Hepatocyte (in vitro differentiated cells): ENCODE data around the gene TNFAIP8L2. TPM values are rescaled to one million over a fixed set of nuclear protein-coding genes. Genes with fewer than 3 reads are reported as not detected.
"Not testable (repeated sequence)": the region's sequence is repeated elsewhere in the genome, so short reads cannot be mapped to it uniquely, and the experiment has no call there.

Experiments used
- DNase-seq: peaks from one replicate; pipeline ENCODE4 v3.0.0-alpha.2; 2016; ENCODE audit warnings: low spot score
- H2AFZ ChIP-seq: fragments of 200-600 bp; sonication (generic); 2 replicates; pipeline ENCODE4 v1.6.0; 2016; ENCODE audit warnings: antibody characterized with exemption, mild to moderate bottlenecking
- H3K27ac ChIP-seq: fragments of 200-600 bp; sonication (generic); 2 replicates; pipeline ENCODE4 v1.5.1; 2016; ENCODE audit warnings: mild to moderate bottlenecking
- H3K27me3 ChIP-seq: fragments of 200-600 bp; sonication (generic); 2 replicates; pipeline ENCODE4 v1.6.1; 2016
- H3K36me3 ChIP-seq: fragments of 200-600 bp; sonication (generic); replicated peaks from 2 replicates; pipeline ENCODE4 v1.5.1; 2016; ENCODE audit warnings: low read depth; ENCODE audit not compliant: insufficient read depth
- H3K4me1 ChIP-seq: fragments of 200-600 bp; sonication (generic); 2 replicates; pipeline ENCODE4 v1.5.1; 2016; ENCODE audit warnings: mild to moderate bottlenecking, moderate library complexity; ENCODE audit not compliant: insufficient read depth
- H3K4me2 ChIP-seq: fragments of 200-600 bp; sonication (generic); 2 replicates; pipeline ENCODE4 v1.6.0; 2016
- H3K4me3 ChIP-seq: fragments of 200-600 bp; sonication (generic); 2 replicates; pipeline ENCODE4 v1.5.1; 2016; ENCODE audit warnings: mild to moderate bottlenecking
- H3K79me2 ChIP-seq: fragments of 200-600 bp; sonication (generic); 2 replicates; pipeline ENCODE4 v1.6.0; 2017; ENCODE audit warnings: mild to moderate bottlenecking
- H3K9me2 ChIP-seq: fragments of 200-600 bp; sonication (generic); replicated peaks from 2 replicates; pipeline ENCODE4 v1.6.0; 2017; ENCODE audit warnings: mild to moderate bottlenecking; ENCODE audit not compliant: insufficient read depth
- H3K9me3 ChIP-seq: fragments of 200-600 bp; sonication (generic); 2 replicates; pipeline ENCODE4 v1.5.1; 2016; ENCODE audit warnings: low read depth, mild to moderate bottlenecking
- H4K20me1 ChIP-seq: fragments of 200-600 bp; sonication (generic); 2 replicates; pipeline ENCODE4 v1.6.0; 2016; ENCODE audit warnings: mild to moderate bottlenecking; ENCODE audit not compliant: insufficient read depth, poor library complexity, severe bottlenecking
- EZH2 ChIP-seq: fragments of 200-600 bp; sonication (generic); IDR thresholded peaks from 2 replicates; pipeline ENCODE4 v1.6.1; 2016; ENCODE audit warnings: antibody characterized with exemption, mild to moderate bottlenecking, borderline replicate concordance
- EZH2phosphoT487 ChIP-seq: fragments of 200-600 bp; sonication (generic); IDR thresholded peaks from one replicate; pipeline ENCODE4 v1.6.1; 2018; ENCODE audit warnings: antibody characterized with exemption, mild to moderate bottlenecking, low read depth, moderate library complexity; ENCODE audit not compliant: unreplicated experiment, severe bottlenecking
- WGBS: methylation state at CpG from one replicate; pipeline ENCODE4 v1.1.6; 2016; ENCODE audit warnings: low lambda C conversion rate; ENCODE audit errors: missing lambda C conversion rate; 5-methylcytosine and 5-hydroxymethylcytosine counted together
- polyA plus RNA-seq: library from polyadenylated mRNA; unstranded; fragments of >200 nt; fragmentation: Nextera tagmentation; extraction: Ambion mirVana; gene quantifications from 2 replicates; pipeline ENCODE4 v1.2.1, GENCODE V29; 2016
- total RNA-seq: library from RNA; depleted of rRNA; stranded (reverse); fragments of >200 nt; gene quantifications from 2 replicates; pipeline ENCODE4 v1.2.3, GENCODE V29; 2014
- TF ChIP-seq, protein P1 (sequence below): fragments of 200-600 bp; sonication (generic); IDR thresholded peaks from 2 replicates; pipeline ENCODE4 v1.5.1; 2016; ENCODE audit warnings: antibody characterized with exemption, mild to moderate bottlenecking; ENCODE audit not compliant: poor library complexity

The TNFAIP8L2 gene
- total and polyA plus RNA-seq, 2 experiments from 2014 or later = 0.70 TPM; not detected in 1

DNA sequence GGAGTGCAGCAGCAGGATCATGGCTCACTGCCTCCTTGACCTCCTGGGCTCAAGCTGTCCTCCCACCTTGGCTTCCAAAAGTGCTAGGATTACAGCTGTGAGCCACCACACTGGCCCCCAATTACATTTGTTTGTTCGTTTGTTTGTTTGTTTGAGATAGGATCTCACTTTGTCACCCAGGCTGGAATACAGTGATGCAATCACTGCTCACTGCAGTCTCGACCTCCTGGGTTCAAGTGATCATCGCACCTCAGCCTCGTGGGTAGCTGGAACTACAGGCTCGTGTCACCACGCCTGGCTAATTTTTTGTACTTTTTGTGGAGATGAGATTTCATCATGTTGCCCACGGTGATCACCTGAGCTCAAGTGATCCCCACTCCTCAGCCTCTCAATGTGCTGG, 35.6 kb downstream of the TNFAIP8L2 start:
- Histone ChIP-seq H3K4me1 (peaks cover 11% of the 10 kb centered on the region), H3K79me2 (peaks cover 24% of the 10 kb centered on the region), H3K9me3 (no peaks in the 10 kb centered on the region), H4K20me1 (no peaks in the 10 kb centered on the region), H3K4me2 (no peak overlapping the region), H3K27me3 (no peaks in the 10 kb centered on the region), H3K36me3 (no peaks in the 10 kb centered on the region), H3K9me2 (no peaks in the 10 kb centered on the region), H3K27ac (no peak overlapping the region), H2AFZ (no peak overlapping the region), H3K4me3 (no peak overlapping the region)
- TF ChIP-seq EZH2 (no peak), EZH2phosphoT487 (no peak)
- TF ChIP-seq, protein P1, sequence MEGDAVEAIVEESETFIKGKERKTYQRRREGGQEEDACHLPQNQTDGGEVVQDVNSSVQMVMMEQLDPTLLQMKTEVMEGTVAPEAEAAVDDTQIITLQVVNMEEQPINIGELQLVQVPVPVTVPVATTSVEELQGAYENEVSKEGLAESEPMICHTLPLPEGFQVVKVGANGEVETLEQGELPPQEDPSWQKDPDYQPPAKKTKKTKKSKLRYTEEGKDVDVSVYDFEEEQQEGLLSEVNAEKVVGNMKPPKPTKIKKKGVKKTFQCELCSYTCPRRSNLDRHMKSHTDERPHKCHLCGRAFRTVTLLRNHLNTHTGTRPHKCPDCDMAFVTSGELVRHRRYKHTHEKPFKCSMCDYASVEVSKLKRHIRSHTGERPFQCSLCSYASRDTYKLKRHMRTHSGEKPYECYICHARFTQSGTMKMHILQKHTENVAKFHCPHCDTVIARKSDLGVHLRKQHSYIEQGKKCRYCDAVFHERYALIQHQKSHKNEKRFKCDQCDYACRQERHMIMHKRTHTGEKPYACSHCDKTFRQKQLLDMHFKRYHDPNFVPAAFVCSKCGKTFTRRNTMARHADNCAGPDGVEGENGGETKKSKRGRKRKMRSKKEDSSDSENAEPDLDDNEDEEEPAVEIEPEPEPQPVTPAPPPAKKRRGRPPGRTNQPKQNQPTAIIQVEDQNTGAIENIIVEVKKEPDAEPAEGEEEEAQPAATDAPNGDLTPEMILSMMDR = no peak
- 74% methylated on average over 7 of the region's 7 CpGs for WGBS
- DNase-seq = no peak

DNA sequence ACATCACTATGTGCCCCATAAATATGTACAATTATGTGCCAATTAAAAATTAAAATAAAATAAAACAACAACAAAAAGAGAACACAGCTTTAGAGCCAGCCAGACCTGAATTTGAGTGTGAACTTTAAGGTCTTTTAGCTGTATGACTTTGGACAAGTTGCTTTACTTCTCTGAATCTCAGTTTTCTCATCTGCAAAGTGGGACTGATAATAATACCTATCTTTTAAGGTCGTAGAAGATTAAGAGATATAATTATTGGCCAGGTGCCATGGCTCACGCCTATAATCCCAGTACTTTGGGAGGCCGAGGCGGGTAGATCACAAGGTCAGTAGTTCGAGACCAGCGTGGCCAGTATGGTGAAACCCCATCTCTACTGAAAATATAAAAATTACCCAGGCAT, 36.9 kb downstream of the TNFAIP8L2 start:
- H3K4me3 ChIP-seq = no peak overlapping the region
- no peak for TF ChIP-seq EZH2
- TF ChIP-seq EZH2phosphoT487 = no peak
- TF ChIP-seq, protein P1 = no peak
- 85% methylated on average over 6 of the region's 6 CpGs for WGBS
- H4K20me1 ChIP-seq = no peaks in the 10 kb centered on the region
- no peaks in the 10 kb centered on the region for H3K9me2 ChIP-seq
- no peak overlapping the region for H3K27ac ChIP-seq
- DNase-seq = no peak
- H3K27me3 ChIP-seq = no peaks in the 10 kb centered on the region
- H3K9me3 ChIP-seq = no peaks in the 10 kb centered on the region
- H2AFZ ChIP-seq = no peak overlapping the region
- H3K79me2 ChIP-seq = peaks cover 12% of the 10 kb centered on the region
- no peaks in the 10 kb centered on the region for H3K36me3 ChIP-seq
- no peak overlapping the region for H3K4me2 ChIP-seq
- peaks cover 10% of the 10 kb centered on the region for H3K4me1 ChIP-seq

DNA sequence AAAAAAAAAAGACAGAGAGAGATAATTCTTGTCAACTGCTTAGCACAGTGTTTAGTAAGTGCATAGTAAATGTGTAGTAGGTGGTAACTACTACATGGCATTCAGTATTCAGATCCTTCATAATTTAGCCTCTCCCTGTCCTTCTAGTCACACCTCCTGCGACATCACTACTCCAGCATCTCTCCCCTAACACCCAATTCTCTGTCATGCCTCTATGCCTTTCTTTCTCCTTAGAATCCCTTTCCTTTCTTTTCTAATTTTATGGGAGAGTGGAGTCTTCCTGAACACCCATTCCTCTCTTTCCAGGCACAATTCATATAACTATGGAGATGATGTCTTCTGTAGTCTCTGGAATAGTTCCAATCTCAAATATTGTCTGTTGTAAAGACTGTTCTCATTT, 37.4 kb downstream of the TNFAIP8L2 start:
- Histone ChIP-seq H3K4me2 (no peak overlapping the region), H2AFZ (no peak overlapping the region), H3K9me2 (no peaks in the 10 kb centered on the region), H3K4me3 (no peak overlapping the region), H3K79me2 (peaks cover 6% of the 10 kb centered on the region), H3K36me3 (no peaks in the 10 kb centered on the region), H3K27ac (no peak overlapping the region), H3K4me1 (peaks cover 5% of the 10 kb centered on the region), H3K27me3 (no peaks in the 10 kb centered on the region), H3K9me3 (no peaks in the 10 kb centered on the region), H4K20me1 (no peaks in the 10 kb centered on the region)
- DNase-seq = no peak
- 89% methylated on average over 1 of the region's 1 CpG for WGBS
- TF ChIP-seq EZH2 (no peak), EZH2phosphoT487 (no peak)
- TF ChIP-seq, protein P1 = no peak

DNA sequence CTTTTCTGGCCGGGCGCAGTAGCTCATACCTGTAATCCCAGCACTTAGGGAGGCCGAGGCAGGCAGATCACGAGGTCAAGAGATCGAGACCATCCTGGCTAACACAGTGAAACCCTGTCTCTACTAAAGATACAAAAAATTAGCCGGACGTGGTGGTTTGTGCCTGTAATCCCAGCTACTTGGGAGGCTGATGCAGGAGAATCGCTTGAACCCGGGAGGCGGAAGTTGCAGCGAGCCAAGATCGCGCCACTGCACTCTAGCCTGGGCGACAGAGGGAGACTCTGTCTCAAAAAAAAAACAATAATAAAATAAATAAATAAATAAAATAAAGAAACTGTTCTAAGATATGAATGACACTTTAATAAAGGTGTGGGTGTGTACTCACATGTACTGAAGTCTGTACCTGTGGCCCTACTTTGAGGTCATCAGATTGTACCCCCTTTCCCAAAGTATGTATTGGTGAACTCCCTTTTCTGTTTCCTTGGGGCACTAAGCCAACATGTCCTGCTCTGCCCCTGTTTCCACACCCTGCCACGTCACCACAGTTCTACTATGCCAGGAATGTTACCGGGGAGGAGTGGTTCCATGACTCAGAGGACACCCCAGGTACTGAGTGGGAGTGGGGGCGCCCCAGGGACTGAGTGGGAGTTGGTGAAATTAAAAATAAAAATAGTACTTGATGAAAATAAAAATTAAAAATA, 38.6 kb downstream of the TNFAIP8L2 start:
- H3K27ac ChIP-seq = peak overlapping the region; percentile 39
- peak overlapping the region; percentile 10 for H3K4me2 ChIP-seq
- H3K36me3 ChIP-seq, H2AFZ ChIP-seq, H3K4me3 ChIP-seq, H3K27me3 ChIP-seq, H3K4me1 ChIP-seq, H4K20me1 ChIP-seq, H3K9me2 ChIP-seq, H3K9me3 ChIP-seq: not testable (repeated sequence)
- H3K79me2 ChIP-seq = peaks cover 12% of the 10 kb centered on the region
- 85% methylated on average over 17 of the region's 17 CpGs for WGBS
- DNase-seq = peak; percentile 70
